Natural killer cell (primary cell): ENCODE results near the gene SH2D7. TPM values are rescaled to one million over a fixed set of nuclear protein-coding genes. Genes with fewer than 3 reads are reported as not detected.
A peak's percentile ranks its signal among the peaks of the same experiment; 100 is the strongest.

ENCODE experiments used
- ATAC-seq, 3 donors: fragments of 150-1000 bp in 2 of 3; fragments of 200-7000 bp in 1 of 3; cut with Tn5 transposase; 1 replicate in 1 of 3; 2 replicates in 2 of 3; pipeline ENCODE4 v1.10.0; 2021; ENCODE audit warnings: mild to moderate bottlenecking in 2 of 3, moderate library complexity in 2 of 3
- DNase-seq, 2 donors: peaks; one replicate each; pipeline versions ENCODE4 v3.0.0 to v3.0.0-alpha.2; 2013 to 2021; ENCODE audit warnings: mixed read lengths in 1 of 2
- H3K27ac ChIP-seq: one replicate; pipeline ENCODE4 v1.5.1; 2013; ENCODE audit warnings: mild to moderate bottlenecking, low read length
- H3K27me3 ChIP-seq: one replicate; pipeline ENCODE4 v1.6.1; 2013; ENCODE audit warnings: low read length; ENCODE audit not compliant: control insufficient read depth, insufficient read depth
- H3K36me3 ChIP-seq: one replicate; pipeline ENCODE4 v1.6.1; 2013; ENCODE audit warnings: low read length; ENCODE audit not compliant: control insufficient read depth, insufficient read depth
- H3K4me1 ChIP-seq: one replicate; pipeline ENCODE4 v1.6.1; 2013; ENCODE audit warnings: low read length; ENCODE audit not compliant: control insufficient read depth, insufficient read depth
- H3K4me3 ChIP-seq: one replicate; pipeline ENCODE4 v1.5.1; 2013; ENCODE audit warnings: low read length
- H3K9me3 ChIP-seq: one replicate; pipeline ENCODE4 v1.6.1; 2013; ENCODE audit warnings: low read length; ENCODE audit not compliant: control insufficient read depth, insufficient read depth
- H3K27ac Mint-ChIP-seq, 2 donors: one replicate each; pipeline ENCODE4 v1.8.0; 2022; ENCODE audit warnings: mild to moderate bottlenecking in 2 of 2, mixed read lengths in 2 of 2, moderate library complexity in 1 of 2
- H3K27me3 Mint-ChIP-seq, 2 donors: one replicate each; pipeline ENCODE4 v1.8.0; 2022; ENCODE audit warnings: low read depth in 2 of 2, mixed read lengths in 2 of 2
- H3K36me3 Mint-ChIP-seq: one replicate; pipeline ENCODE4 v1.8.0; 2022; ENCODE audit warnings: mixed read lengths
- H3K4me1 Mint-ChIP-seq, 2 donors: one replicate each; pipeline ENCODE4 v1.8.0; 2022; ENCODE audit warnings: mixed read lengths in 2 of 2
- H3K4me3 Mint-ChIP-seq: one replicate; pipeline ENCODE4 v1.8.0; 2022; ENCODE audit warnings: mild to moderate bottlenecking, moderate library complexity, mixed read lengths
- H3K9me3 Mint-ChIP-seq, 2 donors: one replicate each; pipeline ENCODE4 v1.8.0; 2022; ENCODE audit warnings: mixed read lengths in 2 of 2
- CTCF ChIP-seq: fragments of 200-600 bp; IDR thresholded peaks from one replicate; pipeline ENCODE4 v1.8.0; 2022; ENCODE audit warnings: antibody characterized with exemption
- WGBS: methylation state at CpG from one replicate; pipeline ENCODE4 v1.1.7; 2013; ENCODE audit warnings: missing lambda C conversion rate; ENCODE audit not compliant: insufficient coverage; 5-methylcytosine and 5-hydroxymethylcytosine counted together
- intact Hi-C: fragments of 100-400 bp; cut with micrococcal nuclease; formaldehyde crosslinking; loops from one replicate; pipeline ENCODE4 v1.14.2; 2022
- total RNA-seq, 4 donors: library from RNA; stranded (reverse); fragments of 120-200 nt in 1 of 4; gene quantifications; one replicate each; pipeline versions ENCODE4 v1.2.3 to v1.2.4, GENCODE V29; 2013 to 2022

SH2D7 gene
- total RNA-seq = not detected
- total RNA-seq (2013) = 0.05 TPM

DNA sequence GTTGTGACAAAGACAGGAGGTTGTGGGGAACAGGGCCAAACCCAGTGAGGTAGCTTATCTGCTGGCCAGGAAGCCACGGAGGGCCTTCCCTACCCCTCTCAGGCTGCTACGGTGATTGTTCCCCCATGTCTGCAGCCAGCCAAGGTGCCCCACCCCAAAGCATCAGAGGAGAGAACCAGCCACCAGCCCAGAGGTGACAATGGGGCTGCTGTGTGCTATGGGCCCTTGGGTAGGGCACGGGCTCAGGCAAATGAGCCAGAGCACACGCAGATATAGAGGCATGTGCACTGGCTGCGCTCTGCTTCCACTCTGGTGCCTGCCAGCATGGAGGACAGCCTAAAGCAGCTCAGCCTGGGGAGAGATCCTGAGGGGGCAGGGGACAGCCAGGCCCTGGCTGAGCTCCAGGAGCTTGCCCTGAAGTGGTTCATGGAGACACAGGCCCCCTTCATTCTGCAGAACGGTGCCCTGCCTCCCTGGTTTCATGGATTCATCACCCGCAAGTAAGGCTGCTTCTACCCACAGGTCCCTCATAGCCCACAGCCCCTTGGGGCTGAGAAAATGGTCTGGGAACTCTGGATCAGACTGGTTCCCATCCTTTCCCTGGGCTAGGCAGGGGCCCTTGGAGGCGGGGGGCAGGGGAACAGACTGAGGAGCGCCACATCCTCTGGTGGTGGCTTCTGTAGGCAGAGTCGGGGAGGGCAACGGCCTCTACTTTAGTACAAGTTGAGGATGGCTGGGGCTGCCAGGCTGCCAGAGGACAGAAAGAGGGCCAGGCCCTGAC lies at the start of gene SH2D7:
Gene SH2D7, plus strand, starts transcription at position 301 of the 781 bp plus-strand sequence. Its CDS starts 24 bp downstream, at position 325.
- Histone ChIP-seq H3K27ac (no peak within 1 kb of the TSS), H3K27me3 (no peaks in the 10 kb centered on the region), H3K4me3 (no peak within 1 kb of the TSS), H3K9me3 (no peaks in the 10 kb centered on the region), H3K36me3 (no peaks in the 10 kb centered on the region), H3K4me1 (peaks cover 13% of the 10 kb centered on the region)
- intact Hi-C loops = no loop called here
- Mint-ChIP-seq H3K4me3 (no peak within 1 kb of the TSS), H3K27ac (no peak within 1 kb of the TSS), H3K9me3 (no peaks in the 10 kb centered on the region), H3K4me1 (peaks cover 0 to 5% of the 10 kb centered on the region in 2 donors), H3K27me3 (peaks cover 0 to 7% of the 10 kb centered on the region in 2 donors), H3K36me3 (no peaks in the 10 kb centered on the region)
- no peak for TF ChIP-seq CTCF
- DNase-seq (no peak), ATAC-seq (no peak)
- 66% methylated on average over 11 of the region's 11 CpGs for WGBS

- no peaks in the 10 kb centered on the region for H3K27me3 Mint-ChIP-seq
- H3K9me3 Mint-ChIP-seq = no peaks in the 10 kb centered on the region
- Histone ChIP-seq H3K4me1 (peaks cover 65% of the 10 kb centered on the region), H3K9me3 (no peaks in the 10 kb centered on the region), H3K36me3 (peaks cover 6% of the 10 kb centered on the region), H3K27me3 (no peaks in the 10 kb centered on the region), H3K27ac (peak overlapping the region; percentile 80), H3K4me3 (no peak overlapping the region)
- peak overlapping the region; percentile 75 for H3K4me3 Mint-ChIP-seq
- peaks cover 78 to 79% of the 10 kb centered on the region in 2 donors for H3K4me1 Mint-ChIP-seq
- no peaks in the 10 kb centered on the region for H3K36me3 Mint-ChIP-seq
- ATAC-seq (peak; percentile 69 to 86 (median 85)), DNase-seq (peak; percentile 37 to 75)
- 60% methylated on average over 3 of the region's 5 CpGs for WGBS
- peak overlapping the region; percentile 96 to 97 for H3K27ac Mint-ChIP-seq
- no peak for TF ChIP-seq CTCF
- intact Hi-C loops = loop anchor here (1.0 kb wide), 1 partner anchor 9 kb away; no protein-coding TSS in a partner anchor
Observed at GRCh38 chr15:78044407-78045155, 47.8 kb upstream of the SH2D7 start.

DNA sequence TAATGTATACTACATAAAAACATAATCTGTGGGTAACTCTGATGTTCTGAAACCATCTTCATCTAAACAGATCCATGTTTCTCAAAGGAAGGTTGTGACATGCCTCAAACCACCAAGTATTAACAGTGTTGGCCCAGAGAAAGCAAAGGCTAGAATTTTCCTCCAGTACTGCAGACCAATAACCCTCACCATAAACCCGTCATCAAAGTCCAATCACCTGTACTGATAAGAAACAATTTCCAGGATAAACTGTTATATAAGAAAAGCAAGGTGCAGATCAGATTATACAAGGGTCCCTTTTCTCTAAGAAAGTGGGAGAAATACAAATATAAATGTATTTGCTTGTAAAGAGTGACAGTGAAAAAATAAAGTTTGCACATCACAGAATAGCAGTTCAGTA lies 47.2 kb upstream of the SH2D7 start:
- peaks cover 4% of the 10 kb centered on the region for H3K36me3 ChIP-seq
- ATAC-seq (no peak), DNase-seq (no peak)
- no peaks in the 10 kb centered on the region for H3K9me3 ChIP-seq
- H3K9me3 Mint-ChIP-seq = no peaks in the 10 kb centered on the region
- TF ChIP-seq CTCF = no peak
- no peaks in the 10 kb centered on the region for H3K36me3 Mint-ChIP-seq
- peaks cover 66% of the 10 kb centered on the region for H3K4me1 ChIP-seq
- intact Hi-C loops = no loop called here
- H3K27me3 ChIP-seq = no peaks in the 10 kb centered on the region
- H3K27me3 Mint-ChIP-seq = no peaks in the 10 kb centered on the region
- H3K4me3 ChIP-seq = no peak overlapping the region
- peaks cover 78 to 79% of the 10 kb centered on the region in 2 donors for H3K4me1 Mint-ChIP-seq
- H3K27ac Mint-ChIP-seq = peak overlapping the region; percentile 96 to 97
- WGBS = no CpG with 5 or more reads among the region's 1 CpG
- peak overlapping the region; percentile 7 for H3K4me3 Mint-ChIP-seq
- H3K27ac ChIP-seq = peak overlapping the region; percentile 80
